Caco-2 (cell line): ENCODE results near the gene CELF5. TPM values are rescaled to one million over a fixed set of nuclear protein-coding genes. Genes with fewer than 3 reads are reported as not detected.

Source experiments
- BruUV-seq: library from RNA; stranded (reverse); fragments of 400-500 nt; replicated peaks from 2 replicates; lab custom pipeline; 2021; lab: Mats Ljungman, UMichigan
- CTCF ChIA-PET: fragments of 300-600 bp; sonication (Branson Sonifier 250); formaldehyde crosslinking; loops from one replicate; lab custom pipeline; 2022; ENCODE audit warnings: antibody characterized with exemption; lab: Charles Lee
- POLR2A ChIA-PET: fragments of 300-600 bp; sonication (Branson Sonifier 250); formaldehyde crosslinking; loops from one replicate; lab custom pipeline; 2022; ENCODE audit warnings: antibody characterized with exemption; lab: Charles Lee
- DNase-seq, 2 experiments: peaks; one replicate each; pipeline versions ENCODE4 v3.0.0 to v3.0.0-alpha.2; 2020 to 2022
- H3K27me3 ChIP-seq: replicated peaks from 2 replicates; pipeline ENCODE4 v1.6.0; 2011; ENCODE audit warnings: low read length; ENCODE audit not compliant: control insufficient read depth, insufficient read depth
- H3K36me3 ChIP-seq: 2 replicates; pipeline ENCODE4 v1.5.1; 2011; ENCODE audit warnings: low read length; ENCODE audit not compliant: control insufficient read depth, insufficient read depth
- H3K4me1 ChIP-seq: fragments of 250-450 bp; sonication (Bioruptor Pico); 2 replicates; pipeline ENCODE4 v1.5.1; 2020; ENCODE audit warnings: mild to moderate bottlenecking
- H3K4me3 ChIP-seq: 2 replicates; pipeline ENCODE4 v1.5.1; 2011; ENCODE audit warnings: low read depth, mild to moderate bottlenecking, control low read depth, low read length
- H3K9me3 ChIP-seq: fragments of 250-450 bp; sonication (Bioruptor Pico); 2 replicates; pipeline ENCODE4 v1.5.1; 2020; ENCODE audit warnings: mild to moderate bottlenecking, moderate library complexity
- H3K27ac Mint-ChIP-seq: one replicate; pipeline ENCODE4 v1.8.0; 2022; ENCODE audit warnings: mixed read lengths; ENCODE audit not compliant: unreplicated experiment
- H3K27me3 Mint-ChIP-seq: one replicate; pipeline ENCODE4 v1.8.0; 2022; ENCODE audit warnings: mixed read lengths; ENCODE audit not compliant: insufficient read depth, unreplicated experiment
- H3K36me3 Mint-ChIP-seq: one replicate; pipeline ENCODE4 v1.8.0; 2022; ENCODE audit warnings: mild to moderate bottlenecking, mixed read lengths; ENCODE audit not compliant: insufficient read depth, unreplicated experiment
- H3K4me1 Mint-ChIP-seq: one replicate; pipeline ENCODE4 v1.8.0; 2022; ENCODE audit warnings: low read depth, mixed read lengths; ENCODE audit not compliant: unreplicated experiment
- H3K4me3 Mint-ChIP-seq: one replicate; pipeline ENCODE4 v1.8.0; 2022; ENCODE audit warnings: mild to moderate bottlenecking, moderate library complexity, mixed read lengths; ENCODE audit not compliant: unreplicated experiment
- H3K9me3 Mint-ChIP-seq: one replicate; pipeline ENCODE4 v1.8.0; 2022; ENCODE audit warnings: mixed read lengths; ENCODE audit not compliant: unreplicated experiment
- intact Hi-C: fragments of 100-400 bp; cut with micrococcal nuclease; formaldehyde crosslinking; loops from one replicate; pipeline ENCODE4 v1.10.0; 2022; ENCODE audit not compliant: unreplicated experiment
- total RNA-seq: library from RNA; stranded (reverse); gene quantifications from 2 replicates; pipeline ENCODE4 v1.2.3, GENCODE V29; 2022
- TF ChIP-seq, protein P1 (sequence below), 2 experiments: fragments of 200-600 bp in 1 of 2; IDR thresholded peaks; 1 replicate in 1 of 2; 2 replicates in 1 of 2; pipeline versions ENCODE4 v1.5.1 to v1.8.0; 2011 to 2022; ENCODE audit warnings: antibody characterized with exemption in 1 of 2, control low read depth in 1 of 2, inconsistent platforms in 1 of 2, low read depth in 1 of 2, low read length in 1 of 2, mild to moderate bottlenecking in 1 of 2, moderate library complexity in 1 of 2; ENCODE audit not compliant: insufficient read depth in 1 of 2, severe bottlenecking in 1 of 2, unreplicated experiment in 1 of 2

Gene CELF5
- total RNA-seq, 1 experiment from 2014 or later, result 0.07 TPM

DNA sequence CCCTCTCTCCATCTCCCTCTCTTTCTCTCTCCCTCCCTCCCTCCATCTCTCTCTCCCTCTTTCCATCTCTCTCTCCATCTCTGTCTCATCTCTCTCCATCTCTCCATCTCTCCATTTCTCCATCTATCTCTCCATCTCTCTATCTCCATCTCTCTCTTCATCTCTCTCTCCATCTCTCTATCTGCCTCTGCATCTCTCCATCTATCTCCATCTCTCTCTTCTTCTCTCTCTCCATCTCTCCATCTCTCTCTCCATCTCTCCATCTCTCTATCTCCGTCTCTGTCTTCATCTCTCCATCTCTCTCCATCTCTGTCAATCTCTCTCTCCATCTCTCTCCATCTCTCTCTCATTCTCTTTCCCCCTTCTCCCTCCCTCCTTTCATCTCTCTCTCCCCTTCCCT is 85.8 kb downstream of the CELF5 start:
- CTCF ChIA-PET, result no interaction called here
- no peaks in the 10 kb centered on the region for H3K36me3 Mint-ChIP-seq
- H3K9me3 Mint-ChIP-seq, result peaks cover 12% of the 10 kb centered on the region
- intact Hi-C loops, result no loop called here
- no peaks in the 10 kb centered on the region for H3K36me3 ChIP-seq
- peaks cover 17% of the 10 kb centered on the region for H3K27me3 Mint-ChIP-seq
- H3K9me3 ChIP-seq, result no peaks in the 10 kb centered on the region
- H3K4me3 Mint-ChIP-seq, result no peak overlapping the region
- BruUV-seq, result no TSS peak
- H3K4me3 ChIP-seq, result no peak overlapping the region
- H3K4me1 ChIP-seq, result no peaks in the 10 kb centered on the region
- no peaks in the 10 kb centered on the region for H3K27me3 ChIP-seq
- no peak overlapping the region for H3K27ac Mint-ChIP-seq
- POLR2A ChIA-PET, result no interaction called here
- DNase-seq, result no peak
- no peaks in the 10 kb centered on the region for H3K4me1 Mint-ChIP-seq
- TF ChIP-seq, protein P1, sequence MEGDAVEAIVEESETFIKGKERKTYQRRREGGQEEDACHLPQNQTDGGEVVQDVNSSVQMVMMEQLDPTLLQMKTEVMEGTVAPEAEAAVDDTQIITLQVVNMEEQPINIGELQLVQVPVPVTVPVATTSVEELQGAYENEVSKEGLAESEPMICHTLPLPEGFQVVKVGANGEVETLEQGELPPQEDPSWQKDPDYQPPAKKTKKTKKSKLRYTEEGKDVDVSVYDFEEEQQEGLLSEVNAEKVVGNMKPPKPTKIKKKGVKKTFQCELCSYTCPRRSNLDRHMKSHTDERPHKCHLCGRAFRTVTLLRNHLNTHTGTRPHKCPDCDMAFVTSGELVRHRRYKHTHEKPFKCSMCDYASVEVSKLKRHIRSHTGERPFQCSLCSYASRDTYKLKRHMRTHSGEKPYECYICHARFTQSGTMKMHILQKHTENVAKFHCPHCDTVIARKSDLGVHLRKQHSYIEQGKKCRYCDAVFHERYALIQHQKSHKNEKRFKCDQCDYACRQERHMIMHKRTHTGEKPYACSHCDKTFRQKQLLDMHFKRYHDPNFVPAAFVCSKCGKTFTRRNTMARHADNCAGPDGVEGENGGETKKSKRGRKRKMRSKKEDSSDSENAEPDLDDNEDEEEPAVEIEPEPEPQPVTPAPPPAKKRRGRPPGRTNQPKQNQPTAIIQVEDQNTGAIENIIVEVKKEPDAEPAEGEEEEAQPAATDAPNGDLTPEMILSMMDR (IDR thresholded peaks at IDR 0.05; ENCODE audit: insufficient read depth in 1 of 2, low read depth in 1 of 2, low read length in 1 of 2, severe bottlenecking in 1 of 2, unreplicated experiment in 1 of 2), result no peak

DNA sequence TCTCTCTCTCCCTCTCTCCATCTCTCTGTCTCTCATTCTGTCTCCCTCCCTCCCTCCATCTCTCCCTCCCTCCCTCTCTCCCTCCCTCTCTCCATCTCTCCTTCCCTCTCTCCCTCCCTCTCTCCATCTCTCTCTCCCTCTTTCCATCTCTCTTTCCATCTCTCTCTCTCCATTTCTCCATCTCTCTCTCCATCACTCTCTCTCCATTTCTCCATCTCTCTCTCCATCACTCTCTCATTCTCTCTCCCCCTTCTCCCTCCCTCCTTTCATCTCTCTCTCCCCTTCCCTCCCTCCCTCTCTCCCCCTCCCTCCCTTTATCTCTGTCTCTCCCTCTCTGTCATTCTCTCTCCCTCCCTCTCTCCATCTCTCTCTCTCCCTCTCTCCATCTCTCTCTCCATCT is 86.2 kb downstream of the CELF5 start:
- intact Hi-C loops, result no loop called here
- DNase-seq, result no peak
- Mint-ChIP-seq H3K27ac (no peak overlapping the region), H3K9me3 (peaks cover 12% of the 10 kb centered on the region), H3K4me1 (no peaks in the 10 kb centered on the region), H3K36me3 (no peaks in the 10 kb centered on the region), H3K27me3 (peaks cover 17% of the 10 kb centered on the region), H3K4me3 (no peak overlapping the region)
- BruUV-seq, result no TSS peak
- Histone ChIP-seq H3K9me3 (no peaks in the 10 kb centered on the region), H3K27me3 (no peaks in the 10 kb centered on the region), H3K36me3 (no peaks in the 10 kb centered on the region), H3K4me3 (no peak overlapping the region), H3K4me1 (no peaks in the 10 kb centered on the region)
- ChIA-PET POLR2A (no interaction called here), CTCF (no interaction called here)
- TF ChIP-seq, protein P1 (IDR thresholded peaks at IDR 0.05; ENCODE audit: insufficient read depth in 1 of 2, low read depth in 1 of 2, low read length in 1 of 2, severe bottlenecking in 1 of 2, unreplicated experiment in 1 of 2), result no peak

DNA sequence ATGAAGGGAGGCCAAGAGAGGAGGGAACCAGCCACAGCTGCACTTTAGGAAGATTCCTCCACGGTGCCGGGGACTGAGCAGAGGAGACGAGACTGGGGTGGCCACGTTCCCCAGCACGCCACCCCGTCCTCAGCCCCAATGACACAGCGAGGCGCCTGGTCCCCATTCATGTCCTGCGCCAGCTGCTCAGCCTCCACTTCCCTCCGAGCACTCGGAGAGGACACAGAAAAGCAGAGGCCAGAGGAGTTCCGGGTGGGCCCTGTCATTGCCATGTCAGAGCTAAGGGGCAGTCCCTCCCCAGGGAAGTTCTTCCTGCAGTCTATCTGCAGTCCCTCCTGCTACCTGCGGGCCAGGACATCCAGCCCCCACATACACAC is 88.7 kb downstream of the CELF5 start:
- BruUV-seq, result no TSS peak
- Histone ChIP-seq H3K4me3 (no peak overlapping the region), H3K9me3 (no peaks in the 10 kb centered on the region), H3K27me3 (no peaks in the 10 kb centered on the region), H3K36me3 (no peaks in the 10 kb centered on the region), H3K4me1 (no peaks in the 10 kb centered on the region)
- POLR2A ChIA-PET, result no interaction called here
- no peaks in the 10 kb centered on the region for H3K36me3 Mint-ChIP-seq
- H3K27me3 Mint-ChIP-seq, result peaks cover 15% of the 10 kb centered on the region
- no peak for DNase-seq
- H3K4me3 Mint-ChIP-seq, result no peak overlapping the region
- H3K27ac Mint-ChIP-seq, result no peak overlapping the region
- H3K9me3 Mint-ChIP-seq, result peaks cover 5% of the 10 kb centered on the region
- intact Hi-C loops, result no loop called here
- TF ChIP-seq, protein P1 (IDR thresholded peaks at IDR 0.05; ENCODE audit: insufficient read depth in 1 of 2, low read depth in 1 of 2, low read length in 1 of 2, severe bottlenecking in 1 of 2, unreplicated experiment in 1 of 2), result no peak
- no peaks in the 10 kb centered on the region for H3K4me1 Mint-ChIP-seq
- CTCF ChIA-PET, result no interaction called here
